Erythroblast (primary cell): Measurements from ENCODE around the gene SSRP1.
"Not testable (repeated sequence)": the region's sequence is repeated elsewhere in the genome, so short reads cannot be mapped to it uniquely, and the experiment has no call there.

Source experiments
- DNase-seq, 2 experiments: peaks; one replicate each; lab custom pipeline; 2025; lab: John Stamatoyannopoulos, UW
- GATA1 ChIP-seq: IDR thresholded peaks from 2 replicates; pipeline ENCODE4 v1.6.1; 2011; ENCODE audit warnings: low read depth, mild to moderate bottlenecking, control low read depth, low read length, moderate library complexity
- POLR2A ChIP-seq: IDR thresholded peaks from 2 replicates; pipeline ENCODE4 v1.6.1; 2011; ENCODE audit warnings: mild to moderate bottlenecking, low read length

SSRP1 gene

DNA sequence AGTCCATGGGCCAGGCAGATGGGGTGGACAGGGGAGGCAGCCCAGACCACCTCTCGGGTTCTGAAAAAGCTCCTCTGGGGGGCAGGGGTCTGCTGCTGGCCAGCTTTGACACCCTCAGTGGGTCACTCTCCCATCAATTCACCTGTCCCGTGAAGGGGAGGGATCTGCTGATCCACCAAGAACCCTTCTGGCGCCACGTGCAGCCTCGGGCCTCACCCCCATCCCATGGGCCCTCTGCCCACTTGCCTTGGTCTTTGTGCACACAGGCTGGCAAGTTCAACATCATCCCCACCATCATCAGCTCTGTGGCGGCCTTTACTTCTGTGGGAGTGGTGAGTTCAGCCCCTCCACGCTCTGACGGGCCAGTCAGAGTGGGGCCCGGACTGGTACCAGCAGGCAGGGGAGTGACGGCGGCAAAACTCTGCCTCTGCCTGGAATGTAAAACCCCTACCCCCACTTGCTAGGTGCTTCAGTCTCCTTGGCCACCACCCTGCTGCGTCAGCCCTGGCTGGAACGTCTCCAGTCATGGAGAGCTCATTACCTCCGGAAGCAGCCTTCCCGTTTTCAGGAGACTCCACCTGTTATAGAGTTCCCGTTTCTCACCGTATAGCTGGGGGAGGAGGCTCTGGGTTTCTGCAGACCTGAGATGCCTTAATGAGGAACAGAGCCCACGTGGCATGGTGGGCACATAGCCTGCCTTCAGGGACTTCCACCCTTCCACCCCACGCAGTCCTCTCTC, 32.6 kb upstream of the SSRP1 start:
- TF ChIP-seq POLR2A (no peak), GATA1 (no peak)
- no peak for DNase-seq

DNA sequence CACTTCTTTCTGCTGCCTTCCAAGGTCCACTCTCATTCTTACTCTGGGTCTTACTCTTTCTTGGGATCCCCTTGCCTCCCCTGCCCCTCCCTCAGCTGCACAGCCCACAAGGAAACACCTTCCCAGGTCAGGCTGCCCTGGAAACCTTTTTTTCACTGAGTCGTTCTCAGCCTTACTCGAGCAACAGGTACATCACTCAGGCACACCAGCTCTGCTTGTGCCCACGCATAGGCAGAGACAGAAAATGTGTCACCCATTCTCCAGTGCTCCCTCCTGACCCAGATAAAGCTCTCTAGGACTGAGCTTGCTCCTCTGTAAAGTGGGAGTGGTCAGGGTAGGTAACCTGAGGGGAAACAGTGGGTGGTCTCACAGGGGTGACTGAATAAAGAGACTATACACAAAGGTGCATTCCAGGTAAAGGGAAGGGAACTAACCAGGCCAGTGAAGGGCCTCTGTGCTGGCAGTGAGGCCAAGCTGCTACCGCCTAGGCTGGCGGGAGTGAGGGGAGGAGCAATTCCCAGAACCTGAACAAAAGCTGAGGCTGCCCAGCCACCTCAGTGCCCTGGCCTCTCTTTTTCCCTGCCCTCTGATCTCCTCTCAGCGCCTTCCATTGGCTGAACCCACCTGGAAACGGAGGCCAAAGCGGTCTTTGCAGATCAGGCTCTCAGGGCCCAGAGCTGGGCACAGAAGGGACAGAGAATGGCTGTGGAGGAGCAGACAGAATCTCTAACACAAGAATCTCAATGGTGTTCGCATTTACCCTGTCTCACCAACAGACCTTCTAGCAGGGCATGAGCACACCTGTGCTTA, 29.4 kb upstream of the SSRP1 start:
- TF ChIP-seq GATA1, result no peak
- no peak for TF ChIP-seq POLR2A

DNA sequence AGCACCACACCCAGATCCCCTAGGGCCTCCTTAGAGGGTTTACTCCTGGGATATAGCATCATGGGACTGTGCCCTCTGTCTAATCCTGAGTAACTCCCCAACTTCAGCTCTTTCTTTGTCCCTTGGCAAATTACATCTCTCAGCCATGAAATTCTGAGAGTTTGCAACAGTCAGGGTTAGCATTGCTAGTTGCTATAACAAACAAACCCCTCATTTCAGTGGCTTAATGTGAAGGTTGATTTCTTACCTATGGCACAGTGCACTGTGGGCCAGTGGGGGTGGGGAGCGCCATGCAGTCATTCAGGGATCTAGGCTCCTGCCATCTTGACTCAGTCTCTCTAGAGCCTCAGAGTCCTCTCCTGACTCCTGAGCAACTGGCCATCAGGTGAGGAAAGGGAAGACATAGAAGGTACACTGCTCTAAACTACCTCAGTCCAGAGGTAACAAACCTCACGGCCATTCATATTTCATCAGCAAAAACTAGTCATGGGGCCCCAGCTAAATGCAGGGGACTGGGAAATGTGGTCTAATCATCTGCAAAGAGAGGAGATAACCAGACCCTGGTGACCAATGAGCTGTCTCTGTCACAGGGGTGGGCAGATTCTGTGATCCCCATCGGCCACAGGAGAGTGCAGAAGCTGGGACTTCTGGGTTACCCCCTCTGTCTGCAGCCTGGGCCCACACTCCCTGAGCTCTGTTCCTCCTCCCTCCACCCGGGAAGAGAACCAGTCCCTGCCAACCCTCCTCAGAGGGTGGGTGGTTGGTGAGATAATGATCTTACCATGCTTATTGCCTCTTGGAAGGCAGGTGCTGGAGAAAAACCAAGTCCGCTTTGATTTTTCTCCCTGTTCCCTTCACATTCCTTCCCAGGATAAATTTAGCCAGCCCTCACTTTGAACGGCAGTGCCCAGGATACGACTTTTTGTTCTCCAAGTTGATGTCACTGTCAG, 27.7 kb upstream of the SSRP1 start:
- no peak for TF ChIP-seq POLR2A
- no peak for TF ChIP-seq GATA1
- peak; percentile 26 to 66 for DNase-seq

More for the DNA sequence above, 29.4 kb upstream of the SSRP1 start:
- no peak for DNase-seq

DNA sequence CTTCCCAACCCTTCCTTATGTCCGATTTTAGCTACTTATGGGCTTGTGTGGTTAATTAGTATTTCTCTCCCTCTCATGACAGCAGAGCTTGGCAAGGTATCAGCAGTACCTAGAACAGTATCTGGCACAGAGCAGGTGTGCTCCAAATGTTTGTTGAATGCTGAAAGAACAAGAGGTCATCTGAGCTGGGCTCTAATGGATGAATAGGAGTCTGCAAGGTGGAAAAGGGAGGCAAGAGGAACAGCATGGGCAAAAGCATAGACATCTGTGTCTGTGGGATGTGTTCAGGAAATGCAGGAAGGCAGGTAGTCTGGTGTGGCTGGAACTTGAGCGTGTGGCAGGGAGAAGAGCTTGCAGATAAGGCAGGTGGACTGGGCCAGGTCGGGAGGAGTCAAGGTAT, 26.2 kb upstream of the SSRP1 start:
- no peak for DNase-seq
- TF ChIP-seq GATA1 (no peak), POLR2A (no peak)

DNA sequence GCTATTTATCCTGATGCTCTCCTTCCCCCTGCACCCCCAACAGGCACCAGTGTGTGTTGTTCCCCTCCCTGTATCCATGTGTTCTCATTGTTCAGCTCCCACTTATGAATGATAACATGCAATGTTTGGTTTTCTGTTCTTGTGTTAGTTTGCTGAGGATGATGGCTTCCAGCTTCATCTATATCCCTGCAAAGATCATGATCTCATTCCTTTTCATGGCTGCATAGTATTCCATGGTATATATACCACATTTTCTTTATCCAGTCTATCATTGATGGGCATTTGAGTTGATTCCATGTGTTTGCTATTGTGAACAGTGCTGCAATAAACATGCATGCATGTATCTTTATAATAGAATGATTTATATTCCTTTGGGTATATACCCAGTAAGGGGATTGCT, 25.7 kb upstream of the SSRP1 start:
- DNase-seq, result not testable (repeated sequence)

DNA sequence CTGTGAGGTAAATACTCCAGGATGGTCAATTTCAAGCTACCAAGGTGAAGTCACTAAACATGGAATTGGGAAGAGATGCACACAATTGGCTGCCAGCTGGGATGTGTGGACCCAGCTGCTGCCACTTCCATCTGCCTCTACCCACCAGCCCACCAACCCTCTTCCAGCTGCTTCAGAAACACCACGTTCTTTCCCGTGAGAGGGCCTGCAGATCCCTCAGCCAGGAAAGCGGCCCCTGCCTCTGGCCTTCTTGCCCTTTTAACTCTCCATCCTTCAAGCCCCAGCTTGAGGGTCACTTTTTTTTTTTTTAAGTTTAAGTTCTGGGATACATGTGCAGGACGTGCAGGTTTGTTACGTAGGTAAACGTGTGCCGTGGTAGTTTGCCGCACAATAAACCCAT, 25.3 kb upstream of the SSRP1 start:
- TF ChIP-seq POLR2A (no peak), GATA1 (no peak)
- DNase-seq, result no peak

DNA sequence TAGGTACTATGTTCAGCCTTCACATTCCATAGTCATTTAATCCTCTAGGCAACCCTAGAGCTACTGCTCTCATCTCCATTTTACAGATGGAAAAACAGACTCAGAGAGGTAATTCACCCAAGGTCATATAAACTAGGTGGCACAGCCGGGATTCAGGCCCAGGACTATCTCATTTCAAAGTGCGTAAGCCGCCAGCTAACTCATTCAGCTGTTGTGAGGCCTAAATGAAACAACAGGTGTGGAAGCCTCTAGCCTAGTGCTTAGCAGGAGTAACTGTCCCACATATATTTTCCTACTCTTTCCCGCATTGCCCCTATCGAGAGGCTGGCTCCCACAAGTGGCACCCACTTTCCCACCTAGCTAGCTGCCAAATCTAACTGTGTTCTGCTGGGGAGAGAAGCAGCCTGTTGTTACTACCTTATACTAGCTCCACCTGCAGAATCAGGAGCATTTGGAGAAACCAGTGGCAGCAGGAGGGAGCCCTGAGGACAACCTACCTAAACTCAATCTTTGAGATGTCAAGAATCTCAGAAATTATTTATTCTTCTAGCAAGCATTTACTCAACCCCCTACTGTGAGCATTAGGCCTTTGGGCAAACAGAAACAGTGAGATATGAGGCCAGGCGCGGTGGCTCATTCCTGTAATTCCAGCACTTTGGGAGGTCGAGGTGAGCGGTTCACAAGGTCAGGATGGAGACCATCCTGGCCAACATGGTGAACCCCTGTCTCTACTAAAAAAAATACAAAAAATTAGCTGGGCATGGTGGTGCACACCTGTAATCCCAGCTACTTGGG, 24.4 kb upstream of the SSRP1 start:
- DNase-seq, result no peak
- no peak for TF ChIP-seq GATA1
- no peak for TF ChIP-seq POLR2A

DNA sequence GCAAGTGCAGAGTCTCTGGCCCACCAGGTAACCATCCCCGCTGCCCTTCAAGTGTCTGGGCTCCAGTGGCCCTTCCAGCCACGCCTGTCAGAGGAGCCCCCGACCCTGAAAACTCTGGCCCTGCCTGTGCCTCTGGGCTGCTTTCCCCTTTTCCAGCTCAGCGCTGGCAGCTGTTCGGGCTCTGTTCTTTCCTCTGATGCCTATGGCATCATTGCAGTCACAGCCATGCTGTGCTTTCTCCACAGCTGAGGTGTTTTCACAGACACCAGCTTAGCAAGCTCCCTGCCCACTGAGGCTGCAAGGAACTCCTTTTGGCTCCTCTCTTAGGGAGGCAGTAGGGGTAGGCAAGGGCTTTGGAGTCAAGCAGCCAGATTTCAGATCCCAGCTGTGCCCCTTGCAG, 23.7 kb upstream of the SSRP1 start:
- TF ChIP-seq GATA1 (no peak), POLR2A (no peak)
- DNase-seq, result no peak

DNA sequence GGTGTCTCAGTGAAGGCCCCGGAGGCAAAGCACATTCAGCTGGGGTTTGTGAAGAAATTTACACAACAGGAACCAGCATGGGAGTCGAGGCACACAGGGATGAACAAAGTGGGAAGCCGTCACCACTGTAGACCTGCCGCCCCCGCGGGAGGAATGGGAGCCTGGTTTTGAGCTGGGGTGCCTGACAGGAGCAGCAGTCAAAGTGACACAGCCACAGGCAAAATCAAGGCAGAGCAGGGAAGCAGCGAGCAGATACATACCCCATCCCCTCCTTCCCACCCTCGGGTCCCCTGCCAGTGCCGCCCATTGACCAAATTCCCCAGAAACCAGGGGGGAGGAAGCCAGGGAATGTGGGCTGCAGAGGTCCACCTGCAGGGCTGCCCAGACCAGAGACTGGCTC, 23.3 kb upstream of the SSRP1 start:
- no peak for TF ChIP-seq GATA1
- no peak for TF ChIP-seq POLR2A
- DNase-seq, result no peak

DNA sequence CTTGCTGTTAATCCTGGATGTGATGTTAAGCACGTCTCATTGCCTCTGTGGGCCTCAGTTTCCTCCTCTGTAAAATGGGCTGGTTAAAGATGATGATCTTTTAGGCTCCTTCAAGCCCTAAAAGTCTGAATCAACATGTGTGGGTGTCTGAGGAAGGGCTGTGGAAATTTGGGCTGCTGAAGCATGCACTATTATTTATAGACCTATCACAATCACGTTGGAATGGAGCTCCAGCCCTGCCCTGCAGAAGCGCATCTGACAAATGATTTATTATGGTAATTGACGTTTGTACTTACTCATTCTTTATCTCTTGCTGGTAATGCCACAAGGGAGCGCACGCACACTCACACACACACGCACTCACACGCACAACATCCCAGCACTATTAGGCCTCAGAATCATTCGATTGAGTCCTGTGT, 22.9 kb upstream of the SSRP1 start:
- TF ChIP-seq POLR2A, result no peak
- TF ChIP-seq GATA1, result no peak
- peak; percentile 44 to 65 for DNase-seq

DNA sequence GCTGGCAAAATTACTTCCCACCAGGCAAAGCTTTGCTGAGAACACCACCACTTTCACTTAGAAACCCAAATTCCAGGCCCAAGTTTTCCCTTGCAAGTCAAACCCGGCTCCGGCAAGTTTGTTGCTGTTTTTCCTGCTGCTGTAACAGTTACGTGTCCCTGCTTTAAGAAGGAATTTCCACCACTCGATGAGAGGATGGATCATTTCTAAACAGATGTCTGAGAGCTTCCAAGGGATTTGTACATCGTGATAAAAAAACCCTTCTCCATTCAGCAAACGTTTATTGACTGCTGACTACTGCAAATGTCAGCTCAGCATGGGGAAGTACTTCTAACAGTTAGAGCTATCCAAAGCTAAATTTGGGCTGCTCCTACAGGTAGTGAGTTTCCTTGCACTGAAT, 22.2 kb upstream of the SSRP1 start:
- TF ChIP-seq GATA1, result no peak
- no peak for TF ChIP-seq POLR2A
- DNase-seq, result no peak

DNA sequence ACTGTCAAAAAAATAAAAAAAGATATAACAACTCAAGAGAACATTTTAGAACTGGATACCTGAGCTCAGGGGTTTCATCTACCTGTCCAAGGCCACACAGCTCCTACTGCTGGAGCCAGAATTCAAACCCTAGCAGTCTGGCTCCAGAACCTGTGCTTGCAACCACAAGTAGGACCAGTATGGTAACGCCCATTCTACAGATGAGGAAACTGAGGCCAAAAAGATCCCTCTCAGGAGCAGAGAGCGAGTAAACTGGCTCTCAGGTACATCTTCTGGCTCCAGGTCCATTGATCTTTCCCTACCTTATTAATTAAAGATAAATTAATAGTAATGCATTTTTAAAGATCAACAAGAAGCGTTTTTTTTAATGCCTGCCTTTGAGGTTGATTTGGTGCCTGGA, 21.6 kb upstream of the SSRP1 start:
- TF ChIP-seq GATA1 (no peak), POLR2A (no peak)
- no peak for DNase-seq

DNA sequence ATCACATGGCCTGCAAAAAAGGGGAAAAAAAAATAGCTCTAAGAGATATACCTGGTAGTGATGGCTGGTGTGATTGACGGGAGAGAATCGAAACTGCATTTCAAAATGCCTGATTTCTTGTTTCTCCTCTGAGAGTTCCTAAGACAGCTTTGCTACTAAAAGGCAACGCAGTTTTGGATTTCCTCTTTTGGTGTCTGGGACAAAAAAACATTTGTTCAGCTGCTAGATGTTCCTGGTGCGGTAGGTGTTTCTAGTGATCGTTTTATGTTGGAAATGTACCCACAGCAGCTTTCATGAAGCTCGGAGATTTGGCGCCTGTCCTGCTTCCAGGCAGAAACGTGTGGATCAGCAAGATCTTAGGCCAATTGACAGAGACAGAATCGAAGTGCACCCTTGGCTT, 20.6 kb upstream of the SSRP1 start:
- no peak for TF ChIP-seq GATA1
- TF ChIP-seq POLR2A, result no peak
- no peak for DNase-seq
